Measurements from ENCODE around the gene SPG11.
"Not testable (repeated sequence)": the region's sequence is repeated elsewhere in the genome, so short reads cannot be mapped to it uniquely, and the experiment has no call there.

SPG11 gene

GRCh38 chr15:44692659-44693058, 29.2 kb upstream of the SPG11 start:
- no peak for DNase-seq (ENCODE audit: insufficient read length, low spot score)
- TF ChIP-seq CTCF (IDR thresholded peaks at IDR 0.05; ENCODE audit: insufficient read depth, missing control alignments): no peak
- FAIRE-seq: no peak

- FAIRE-seq; DNase-seq (ENCODE audit: insufficient read length, low spot score): not testable (repeated sequence)
Observed at GRCh38 chr15:44690245-44690644, 26.8 kb upstream of the SPG11 start.

- not testable (repeated sequence) for FAIRE-seq; DNase-seq (ENCODE audit: insufficient read length, low spot score)
Observed at GRCh38 chr15:44689318-44689717, 25.9 kb upstream of the SPG11 start.

- not testable (repeated sequence) for FAIRE-seq; DNase-seq (ENCODE audit: insufficient read length, low spot score)
Observed at GRCh38 chr15:44682809-44683682, 19.6 kb upstream of the SPG11 start.

- TF ChIP-seq CTCF (IDR thresholded peaks at IDR 0.05; ENCODE audit: insufficient read depth, missing control alignments): no peak
- DNase-seq (ENCODE audit: insufficient read length, low spot score) (no peak), FAIRE-seq (no peak)
Observed at GRCh38 chr15:44682211-44682610, 18.7 kb upstream of the SPG11 start.

- DNase-seq (ENCODE audit: insufficient read length, low spot score) (no peak), FAIRE-seq (no peak)
- no peak for TF ChIP-seq CTCF (IDR thresholded peaks at IDR 0.05; ENCODE audit: insufficient read depth, missing control alignments)
Observed at GRCh38 chr15:44676676-44677075, 13.2 kb upstream of the SPG11 start.

GRCh38 chr15:44675911-44676310, 12.4 kb upstream of the SPG11 start:
- FAIRE-seq (no peak), DNase-seq (ENCODE audit: insufficient read length, low spot score) (no peak)
- TF ChIP-seq CTCF (IDR thresholded peaks at IDR 0.05; ENCODE audit: insufficient read depth, missing control alignments): no peak

GRCh38 chr15:44673639-44674038, 10.2 kb upstream of the SPG11 start:
- no peak for FAIRE-seq
- no peak for TF ChIP-seq CTCF (IDR thresholded peaks at IDR 0.05; ENCODE audit: insufficient read depth, missing control alignments)

More at GRCh38 chr15:44673639-44674038, 10.2 kb upstream of the SPG11 start:
- DNase-seq (ENCODE audit: insufficient read length, low spot score): no peak
